ENCODE data around the gene TSC22D4.
"Not testable (repeated sequence)": the region's sequence is repeated elsewhere in the genome, so short reads cannot be mapped to it uniquely, and the experiment has no call there.

TSC22D4 gene

GRCh38 chr7:100444311-100445278, 34.4 kb downstream of the TSC22D4 start:
- no peak for DNase-seq

GRCh38 chr7:100443096-100443840, 35.7 kb downstream of the TSC22D4 start:
- no peak for DNase-seq

- DNase-seq = no peak
Observed at GRCh38 chr7:100441641-100442535, 37.1 kb downstream of the TSC22D4 start.

- DNase-seq = not testable (repeated sequence)
Observed at GRCh38 chr7:100439244-100439643, 39.8 kb downstream of the TSC22D4 start.

- not testable (repeated sequence) for DNase-seq
Observed at GRCh38 chr7:100438731-100439130, 40.3 kb downstream of the TSC22D4 start.

- no peak for DNase-seq
Observed at GRCh38 chr7:100438172-100438571, 40.8 kb downstream of the TSC22D4 start.

- no peak for DNase-seq
Observed at GRCh38 chr7:100437150-100438100, 41.6 kb downstream of the TSC22D4 start.

GRCh38 chr7:100435401-100436304, 43.4 kb downstream of the TSC22D4 start:
- peak; percentile 73 for DNase-seq

- DNase-seq = no peak
Observed at GRCh38 chr7:100434297-100435144, 44.5 kb downstream of the TSC22D4 start.

GRCh38 chr7:100433592-100434296, 45.3 kb downstream of the TSC22D4 start:
- no peak for DNase-seq

- DNase-seq = no peak
Observed at GRCh38 chr7:100433276-100433591, 45.8 kb downstream of the TSC22D4 start.

- DNase-seq = no peak
Observed at GRCh38 chr7:100432621-100433275, 46.3 kb downstream of the TSC22D4 start.

- no peak for DNase-seq
Observed at GRCh38 chr7:100432053-100432452, 47.0 kb downstream of the TSC22D4 start.

GRCh38 chr7:100431286-100431735, 47.7 kb downstream of the TSC22D4 start:
- DNase-seq = no peak

- DNase-seq = peak; percentile 39
Observed at GRCh38 chr7:100430493-100431285, 48.3 kb downstream of the TSC22D4 start.

GRCh38 chr7:100429637-100430492, 49.1 kb downstream of the TSC22D4 start, which contains the start of gene MEPCE:
Gene MEPCE, plus strand, starts transcription at chr7:100429831. Its CDS starts 188 bp downstream, at chr7:100430019.
- DNase-seq = peak; percentile 97
